Measurements from ENCODE around the gene APIP.

The APIP gene

DNA sequence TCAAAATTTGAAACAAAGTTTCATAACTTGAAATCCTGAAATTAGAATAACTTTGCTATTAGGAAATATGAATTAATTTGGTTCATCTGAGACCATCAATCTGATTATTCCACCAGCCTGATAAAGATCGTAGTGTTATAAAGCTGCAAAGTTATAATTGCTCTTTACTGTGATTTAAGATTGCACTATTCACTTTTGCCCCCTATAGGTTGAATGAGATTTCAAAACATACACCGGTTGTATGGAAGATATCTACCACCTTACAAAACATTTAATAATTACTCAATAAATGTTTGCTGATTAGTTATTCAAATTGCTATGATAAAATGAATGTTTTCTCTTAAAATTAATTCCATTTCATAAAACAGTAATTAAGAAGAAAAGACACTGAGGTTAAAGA is 26.1 kb downstream of the APIP start:
- DNase-seq (ENCODE audit: low read depth in 2 of 2) = no peak

- no peak for DNase-seq (ENCODE audit: low read depth in 2 of 2)
Observed at GRCh38 chr11:34887260-34887659, 28.9 kb downstream of the APIP start.

DNA sequence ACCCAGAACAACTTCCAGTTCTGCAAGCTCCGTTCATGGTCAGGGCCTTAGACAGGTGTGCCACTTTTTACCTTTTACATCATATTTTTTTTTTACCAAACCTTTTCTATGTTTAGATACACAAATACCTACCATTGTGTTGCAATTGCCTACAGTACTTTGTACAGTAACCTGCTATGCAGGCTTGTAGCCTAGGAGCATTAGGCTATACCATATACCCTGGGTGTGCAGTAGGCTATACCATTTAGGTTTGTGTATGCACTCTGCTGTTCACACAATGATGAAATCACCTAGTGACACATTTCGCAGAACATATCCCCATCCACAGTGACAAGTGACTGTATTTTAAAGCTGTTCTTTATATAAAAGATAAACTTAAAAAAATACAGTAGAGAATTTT is 29.6 kb downstream of the APIP start:
- DNase-seq (ENCODE audit: low read depth in 2 of 2) = no peak

GRCh38 chr11:34881900-34882299 is 34.3 kb downstream of the APIP start:
- no peak for DNase-seq (ENCODE audit: low read depth in 2 of 2)

- no peak for DNase-seq (ENCODE audit: low read depth in 2 of 2)
Observed at GRCh38 chr11:34877375-34877975, 38.7 kb downstream of the APIP start.

GRCh38 chr11:34874202-34874601 is 42.0 kb downstream of the APIP start:
- no peak for DNase-seq (ENCODE audit: low read depth in 2 of 2)

DNA sequence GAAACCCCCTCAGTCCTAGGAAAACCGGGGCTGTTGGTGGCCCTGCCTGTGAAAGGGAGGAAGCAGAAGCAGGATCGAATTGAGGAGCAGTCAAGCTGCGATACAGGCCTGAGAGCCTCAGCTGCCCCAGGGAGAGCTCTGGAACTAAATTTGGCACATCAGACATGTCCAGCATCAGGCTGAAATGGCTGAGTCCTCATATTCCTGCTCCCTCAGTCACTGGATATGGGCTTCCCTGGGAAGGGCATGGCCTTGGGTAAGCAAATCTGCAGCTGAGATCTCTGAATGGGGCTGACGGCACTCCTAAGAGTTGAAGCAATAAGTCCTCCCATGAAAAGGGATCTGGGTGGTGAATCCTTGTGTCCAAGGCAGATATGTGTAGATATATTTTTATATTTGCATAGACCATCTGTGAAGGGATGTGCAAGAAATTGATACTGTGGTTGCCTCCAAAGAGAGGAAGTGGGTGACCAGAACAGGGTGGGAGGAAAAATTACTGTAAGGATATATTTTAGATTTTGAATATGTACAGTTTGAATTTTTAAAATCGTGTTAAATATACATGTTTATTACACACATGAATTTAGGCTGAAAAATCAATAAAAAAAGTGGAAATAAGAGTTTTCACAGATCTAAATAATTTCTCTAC is 45.5 kb downstream of the APIP start:
- DNase-seq (ENCODE audit: low read depth in 2 of 2) = no peak

DNA sequence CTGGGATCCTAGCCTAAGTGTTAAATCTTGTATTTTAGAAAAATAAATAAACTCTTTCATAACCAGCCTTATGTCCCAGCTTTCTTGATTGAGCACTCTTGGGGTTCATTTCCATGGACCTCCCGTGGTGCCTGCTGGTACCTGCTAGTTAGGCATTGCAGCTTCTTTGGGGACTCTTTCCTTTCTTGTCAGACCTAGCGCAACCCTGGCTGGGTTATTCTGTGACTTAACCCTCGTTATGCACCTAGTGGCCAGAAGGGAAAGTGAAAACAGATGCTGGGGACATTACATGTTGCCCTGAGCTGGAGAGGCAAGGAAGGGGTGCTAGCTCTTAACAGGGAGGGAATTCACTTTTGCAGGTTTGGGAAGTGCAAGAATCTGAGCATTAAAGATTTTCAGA is 46.8 kb downstream of the APIP start:
- DNase-seq (ENCODE audit: low read depth in 2 of 2) = no peak

DNA sequence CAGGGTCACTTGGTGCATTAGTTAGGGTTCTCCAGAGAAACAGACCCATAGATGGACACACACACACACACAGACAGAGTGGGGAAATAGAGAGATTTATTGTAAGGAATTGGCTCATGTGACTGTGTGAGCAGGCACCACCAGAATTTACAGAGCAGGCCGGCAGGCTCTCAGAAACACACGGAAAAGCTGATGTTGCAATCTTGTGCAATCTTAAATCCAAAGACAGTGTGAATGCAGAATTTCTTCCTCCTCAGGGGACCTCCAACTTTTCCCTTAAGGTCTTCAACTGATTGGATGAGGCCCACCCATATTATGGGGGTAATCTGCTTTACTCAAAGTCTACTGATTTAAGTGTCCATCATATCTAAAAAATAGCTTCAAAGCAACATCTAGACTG is 49.8 kb downstream of the APIP start:
- DNase-seq (ENCODE audit: low read depth in 2 of 2) = no peak

DNA sequence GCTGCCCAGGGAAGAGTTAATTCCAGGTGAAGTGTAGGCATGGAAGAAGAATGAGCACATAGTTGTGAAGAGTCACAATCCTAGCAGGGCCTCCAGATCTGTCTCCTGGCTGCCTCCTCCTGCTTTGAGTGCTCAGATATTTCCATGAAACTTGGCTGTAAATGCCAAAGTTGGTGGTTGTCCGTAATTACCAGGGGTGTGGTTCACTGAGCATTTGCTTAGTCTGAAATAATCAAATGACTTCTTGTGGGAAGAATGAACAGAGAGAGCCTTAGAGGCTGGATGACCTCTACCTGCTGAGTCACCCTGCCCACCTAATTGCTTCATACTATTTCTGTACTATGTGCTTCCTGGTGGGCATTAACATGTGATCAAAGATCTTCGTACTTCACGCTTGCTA is 50.9 kb downstream of the APIP start:
- no peak for DNase-seq (ENCODE audit: low read depth in 2 of 2)

- no peak for DNase-seq (ENCODE audit: low read depth in 2 of 2)
Observed at GRCh38 chr11:34864424-34864823, 51.8 kb downstream of the APIP start.

DNA sequence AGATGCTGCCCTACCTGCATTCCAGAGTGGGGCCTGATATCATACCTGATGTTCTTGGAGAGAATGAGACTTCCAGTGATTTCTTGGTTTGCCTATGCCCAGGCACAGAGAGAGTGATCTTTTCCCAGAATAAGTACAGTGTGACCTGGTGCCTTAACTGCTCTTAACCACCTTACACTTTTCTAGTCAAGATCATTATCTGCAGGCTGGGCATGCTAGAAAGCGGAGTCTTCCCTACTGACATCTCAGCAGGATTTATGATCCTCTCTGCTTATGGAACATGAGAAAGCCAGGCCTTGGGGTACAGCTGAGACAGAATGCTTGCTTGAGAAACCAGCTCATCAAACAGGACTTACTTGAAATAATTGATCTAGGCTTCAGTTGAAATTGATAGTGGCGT is 53.1 kb downstream of the APIP start:
- DNase-seq (ENCODE audit: low read depth in 2 of 2) = no peak

- DNase-seq (ENCODE audit: low read depth in 2 of 2) = no peak
Observed at GRCh38 chr11:34860518-34860917, 55.7 kb downstream of the APIP start.

GRCh38 chr11:34860034-34860433 is 56.1 kb downstream of the APIP start:
- DNase-seq (ENCODE audit: low read depth in 2 of 2) = no peak

DNA sequence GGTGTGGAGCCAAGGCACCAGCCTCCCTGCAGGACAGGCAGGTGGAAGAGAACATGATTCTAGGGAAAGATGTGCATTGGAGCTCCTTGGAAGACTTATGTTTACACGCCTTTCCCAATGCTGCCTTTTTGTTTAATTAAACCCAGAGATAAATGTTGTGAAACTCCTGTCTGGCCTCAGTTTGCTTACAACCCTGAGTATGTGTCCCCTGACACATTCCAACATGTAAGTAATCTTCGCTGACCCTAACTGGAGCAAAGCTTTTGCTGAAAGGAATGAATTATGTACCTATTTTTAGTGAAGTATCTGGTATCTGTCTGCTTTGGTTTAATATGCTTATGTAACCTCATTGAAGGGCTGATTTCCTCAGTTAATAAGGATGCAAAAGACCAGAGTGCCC is 56.7 kb downstream of the APIP start:
- DNase-seq (ENCODE audit: low read depth in 2 of 2) = no peak

GRCh38 chr11:34857463-34857862 is 58.7 kb downstream of the APIP start:
- DNase-seq (ENCODE audit: low read depth in 2 of 2) = no peak

DNA sequence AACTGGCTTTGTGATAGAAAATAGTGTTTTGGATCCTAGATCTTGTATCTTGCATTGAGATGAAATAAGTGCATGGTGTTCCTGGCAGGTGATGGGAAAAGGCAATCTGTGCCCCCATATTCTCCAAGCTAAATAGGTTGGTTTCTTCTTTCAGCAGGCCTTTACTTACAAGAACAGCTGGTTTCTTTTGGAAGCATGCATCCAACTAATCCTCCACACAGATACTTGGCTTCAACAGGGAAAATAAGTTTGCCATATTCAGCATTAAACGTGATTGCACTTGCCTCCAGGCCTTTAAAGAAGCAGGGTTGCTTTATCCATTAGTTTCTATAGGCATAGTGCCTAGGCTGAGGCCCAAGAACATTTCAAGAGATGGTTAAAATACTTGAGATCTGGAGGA is 59.9 kb downstream of the APIP start:
- DNase-seq (ENCODE audit: low read depth in 2 of 2) = no peak

DNA sequence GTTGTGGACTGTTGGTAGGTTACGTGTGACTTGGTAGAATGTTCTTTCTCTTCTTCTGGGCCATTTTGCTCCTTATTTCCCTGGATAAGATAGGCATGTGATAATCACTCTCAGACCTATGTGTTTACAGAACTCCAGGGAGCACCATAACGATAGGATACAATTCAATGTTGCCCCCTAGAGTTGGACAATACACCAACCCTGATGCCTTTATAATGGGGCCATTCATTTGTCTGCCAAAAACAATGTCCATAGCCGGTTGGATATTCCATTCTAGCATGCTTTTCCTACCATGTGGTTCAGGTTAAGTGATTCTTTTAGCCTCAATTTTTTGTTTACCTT is 60.5 kb downstream of the APIP start:
- no peak for DNase-seq (ENCODE audit: low read depth in 2 of 2)

DNA sequence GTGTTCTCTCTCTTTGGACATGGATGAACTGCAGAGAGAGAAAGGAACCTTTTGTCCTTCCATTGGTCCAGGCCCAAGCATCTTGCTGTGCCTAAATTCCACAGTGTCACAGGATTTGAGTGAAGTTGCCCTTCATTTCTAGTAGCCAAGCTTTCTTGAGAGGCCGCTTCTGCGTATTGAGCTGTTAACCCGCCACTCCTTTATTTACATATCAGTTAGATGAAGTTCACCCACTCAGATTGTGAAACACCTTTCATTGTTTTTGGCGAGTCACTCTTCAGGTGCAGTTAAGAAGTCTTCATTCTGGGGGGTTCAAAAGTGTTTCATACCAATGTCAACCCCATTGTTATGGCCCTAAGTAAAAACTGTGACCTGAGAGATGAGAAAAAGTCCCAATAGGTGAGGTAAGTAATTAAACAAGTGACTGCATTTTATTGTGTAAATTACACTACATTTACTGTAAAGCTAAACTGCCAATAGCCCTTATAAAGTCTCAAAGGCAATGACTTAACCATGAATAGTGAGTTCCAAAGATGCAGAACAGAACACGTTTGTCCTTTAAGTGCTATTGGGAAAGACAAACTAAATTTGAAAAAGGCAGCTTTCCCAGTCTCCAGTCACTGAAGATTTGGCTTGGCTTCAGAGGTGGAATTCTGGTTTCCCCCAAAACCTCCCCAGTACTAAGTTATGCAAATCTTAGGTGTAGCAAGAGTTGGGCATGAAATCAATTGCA is 61.0 kb downstream of the APIP start:
- DNase-seq (ENCODE audit: low read depth in 2 of 2) = no peak

GRCh38 chr11:34851916-34852315 is 64.3 kb downstream of the APIP start:
- no peak for DNase-seq (ENCODE audit: low read depth in 2 of 2)

DNA sequence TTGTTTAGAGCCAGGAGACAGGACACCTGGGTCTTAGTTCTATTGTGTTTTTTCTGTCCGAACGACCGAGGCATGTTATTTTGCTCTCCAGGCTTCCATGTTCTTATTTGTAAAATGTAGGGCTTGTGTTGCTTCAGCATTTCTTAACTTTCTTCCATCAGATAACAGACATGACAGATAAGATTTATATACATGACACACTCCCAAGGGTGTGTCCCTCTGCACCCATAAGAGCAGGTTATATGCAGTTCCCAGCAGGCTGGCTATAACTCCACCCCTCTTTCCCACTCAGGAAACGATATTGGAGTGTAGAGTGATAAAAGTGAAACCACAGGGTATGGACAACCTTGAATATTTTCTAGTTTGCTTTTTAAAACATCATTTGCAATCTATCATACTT is 65.8 kb downstream of the APIP start:
- no peak for DNase-seq (ENCODE audit: low read depth in 2 of 2)

DNA sequence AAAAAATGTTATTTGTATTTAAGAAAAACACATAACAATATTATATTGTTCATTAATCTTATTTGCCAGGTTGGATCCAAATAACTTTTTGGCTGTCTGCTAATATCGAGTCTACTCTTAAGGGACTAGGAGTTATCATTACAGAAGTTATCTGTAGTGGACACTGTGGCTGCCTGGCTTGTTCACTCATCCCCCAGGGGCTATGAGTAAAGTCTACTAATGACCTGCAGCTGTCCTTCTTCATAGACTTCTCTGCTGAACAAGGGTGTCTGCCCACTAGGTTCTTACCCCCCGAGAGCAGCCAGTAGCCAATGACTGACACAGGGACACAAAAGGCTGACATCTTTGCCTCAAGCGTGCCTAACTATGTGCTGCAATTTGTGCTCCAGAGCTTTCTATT is 69.7 kb downstream of the APIP start:
- DNase-seq (ENCODE audit: low read depth in 2 of 2) = no peak

DNA sequence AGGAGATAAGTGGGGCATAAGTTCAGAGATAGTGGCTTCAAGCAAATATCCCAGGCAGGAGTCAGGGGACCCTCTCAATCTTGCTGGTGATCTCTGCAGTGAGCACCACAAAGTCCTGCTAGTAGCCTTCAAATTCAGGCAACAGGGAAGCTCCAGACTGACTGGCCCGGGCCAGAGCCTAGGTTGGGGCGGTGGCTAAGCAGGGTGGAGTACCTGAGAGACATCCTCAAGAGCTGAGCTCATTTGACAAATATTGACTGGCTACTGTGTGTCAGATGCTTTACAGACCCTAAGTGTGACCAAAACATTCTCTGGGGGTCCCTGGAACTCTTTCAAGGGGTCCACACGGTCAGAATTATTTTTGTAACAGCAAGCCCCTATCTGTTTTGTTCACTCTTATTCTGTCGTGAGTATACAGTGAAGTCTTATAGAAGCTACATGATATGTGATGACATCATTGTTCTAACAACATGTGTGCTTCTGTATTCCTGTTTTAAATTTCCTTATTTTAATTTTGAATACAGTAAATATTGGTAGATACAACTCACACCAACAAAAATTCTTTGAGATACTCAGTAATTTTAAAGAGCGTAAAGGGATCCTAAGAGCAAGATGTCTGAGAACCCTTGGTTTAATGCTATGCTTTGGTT is 71.6 kb downstream of the APIP start:
- DNase-seq (ENCODE audit: low read depth in 2 of 2) = no peak
